ENCODE measurements around the gene UQCRQ.

DNA sequence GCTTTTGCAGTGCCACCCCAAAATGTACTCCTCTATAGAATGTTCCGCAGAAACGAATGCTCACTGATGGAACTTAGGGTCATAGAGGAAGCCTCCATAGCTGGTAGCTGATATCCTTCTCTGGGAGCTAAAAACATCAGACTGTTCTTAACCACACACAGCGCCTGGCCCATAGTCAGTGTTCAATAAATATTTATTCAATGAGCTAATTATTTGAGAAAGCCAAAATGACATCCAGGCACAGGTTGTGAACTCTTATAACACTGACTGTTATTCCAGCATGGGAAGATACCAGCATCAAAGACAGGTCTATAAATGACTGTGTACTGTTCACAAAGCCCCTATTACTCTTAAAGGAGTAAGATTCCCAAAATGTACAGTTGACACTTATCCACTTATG, 13.1 kb upstream of the UQCRQ start:
- TF ChIP-seq CTCF (conservative IDR thresholded peaks at IDR 0.05; ENCODE audit: low read length): no peak
- TF ChIP-seq EZH2phosphoT487 (IDR thresholded peaks at IDR 0.05; ENCODE audit: borderline replicate concordance): no peak

Data from Loucy (cell line).